GM23338 (cell line): ENCODE data around the gene GPR78. TPM values are rescaled to one million over a fixed set of nuclear protein-coding genes. Genes with fewer than 3 reads are reported as not detected.

Experiments
- ATAC-seq: fragments of 200-7000 bp; cut with Tn5 transposase; 3 replicates; pipeline ENCODE4 v1.9.1; 2020
- DNase-seq: peaks from one replicate; pipeline ENCODE4 v3.0.0-alpha.2; 2015; ENCODE audit warnings: low spot score
- H2AFZ ChIP-seq: fragments of 200-600 bp; sonication (generic); 2 replicates; pipeline ENCODE4 v1.8.0; 2016; ENCODE audit warnings: antibody characterized with exemption, mild to moderate bottlenecking, moderate library complexity
- H3F3A ChIP-seq: fragments of 200-600 bp; sonication (generic); replicated peaks from 2 replicates; pipeline ENCODE4 v1.8.0; 2017; ENCODE audit warnings: antibody characterized with exemption, mixed run types, low read depth
- H3K27ac ChIP-seq: fragments of 200-600 bp; sonication (generic); 2 replicates; pipeline ENCODE4 v1.6.1; 2016; ENCODE audit warnings: low read depth
- H3K27me3 ChIP-seq: fragments of 200-600 bp; sonication (generic); 2 replicates; pipeline ENCODE4 v1.8.0; 2016; ENCODE audit warnings: mild to moderate bottlenecking, mixed run types, moderate library complexity; ENCODE audit not compliant: insufficient read depth
- H3K36me3 ChIP-seq: fragments of 200-600 bp; sonication (generic); 2 replicates; pipeline ENCODE4 v1.8.0; 2016; ENCODE audit warnings: mild to moderate bottlenecking; ENCODE audit not compliant: insufficient read depth
- H3K4me1 ChIP-seq: fragments of 200-600 bp; sonication (generic); 2 replicates; pipeline ENCODE4 v1.8.0; 2016; ENCODE audit warnings: mild to moderate bottlenecking, moderate library complexity; ENCODE audit not compliant: insufficient read depth
- H3K4me2 ChIP-seq: fragments of 200-600 bp; sonication (generic); 2 replicates; pipeline ENCODE4 v1.7.1; 2017; ENCODE audit warnings: mixed run types
- H3K4me3 ChIP-seq: fragments of 200-600 bp; sonication (generic); 2 replicates; pipeline ENCODE4 v1.6.1; 2016; ENCODE audit warnings: mixed run types
- H3K79me2 ChIP-seq: fragments of 200-600 bp; sonication (generic); replicated peaks from 2 replicates; pipeline ENCODE4 v1.8.0; 2017; ENCODE audit warnings: mild to moderate bottlenecking; ENCODE audit not compliant: insufficient read depth
- H3K9me2 ChIP-seq: fragments of 200-600 bp; sonication (generic); 2 replicates; pipeline ENCODE4 v1.8.0; 2017; ENCODE audit not compliant: insufficient read depth
- H4K20me1 ChIP-seq: fragments of 200-600 bp; sonication (generic); replicated peaks from 2 replicates; pipeline ENCODE4 v1.8.0; 2017; ENCODE audit warnings: mild to moderate bottlenecking; ENCODE audit not compliant: insufficient read depth
- H3K27ac Mint-ChIP-seq: 2 replicates; pipeline ENCODE4 v1.8.0; 2020; ENCODE audit warnings: inconsistent platforms, mild to moderate bottlenecking, moderate library complexity, mixed read lengths
- H3K27me3 Mint-ChIP-seq: 3 replicates; pipeline ENCODE4 v1.8.0; 2022; ENCODE audit warnings: low read depth, mild to moderate bottlenecking, moderate library complexity, mixed read lengths, inconsistent platforms; ENCODE audit not compliant: insufficient read depth, poor library complexity
- H3K36me3 Mint-ChIP-seq: 3 replicates; pipeline ENCODE4 v1.8.0; 2021; ENCODE audit warnings: low read depth, mild to moderate bottlenecking, inconsistent platforms, moderate library complexity, mixed read lengths
- H3K4me1 Mint-ChIP-seq: 3 replicates; pipeline ENCODE4 v1.8.0; 2020; ENCODE audit warnings: mild to moderate bottlenecking, inconsistent platforms, mixed read lengths
- H3K4me3 Mint-ChIP-seq: 3 replicates; pipeline ENCODE4 v1.8.0; 2021; ENCODE audit warnings: moderate library complexity, mild to moderate bottlenecking, inconsistent platforms, mixed read lengths
- H3K9me3 Mint-ChIP-seq: 3 replicates; pipeline ENCODE4 v1.8.0; 2020; ENCODE audit warnings: moderate library complexity, mild to moderate bottlenecking, inconsistent platforms, mixed read lengths
- EZH2 ChIP-seq: fragments of 200-600 bp; sonication (generic); IDR thresholded peaks from one replicate; pipeline ENCODE4 v1.8.0; 2017; ENCODE audit warnings: antibody characterized with exemption, mild to moderate bottlenecking, low read depth; ENCODE audit not compliant: unreplicated experiment
- EZH2phosphoT487 ChIP-seq: fragments of 200-600 bp; sonication (generic); IDR thresholded peaks from one replicate; pipeline ENCODE4 v1.8.1; 2018; ENCODE audit warnings: antibody characterized with exemption; ENCODE audit not compliant: unreplicated experiment
- NANOG ChIP-seq: IDR thresholded peaks from 2 replicates; pipeline ENCODE4 v1.6.1; 2016; ENCODE audit warnings: antibody characterized with exemption, borderline replicate concordance
- STAT1 ChIP-seq: IDR thresholded peaks from one replicate; pipeline ENCODE4 v1.6.1; 2016; ENCODE audit warnings: antibody characterized with exemption; ENCODE audit not compliant: unreplicated experiment
- polyA plus RNA-seq: library from polyadenylated mRNA; unstranded; fragments of >200 nt; fragmentation: Nextera tagmentation; extraction: Ambion mirVana; gene quantifications from 2 replicates; pipeline ENCODE4 v1.2.1, GENCODE V29; 2016
- total RNA-seq: library from RNA; depleted of rRNA; stranded (reverse); fragments of >200 nt; shearing (Covaris generic); gene quantifications from 2 replicates; pipeline ENCODE4 v1.2.3, GENCODE V29; 2014
- TF ChIP-seq, protein P1 (sequence below): IDR thresholded peaks from 2 replicates; pipeline ENCODE4 v1.6.1; 2016; ENCODE audit warnings: antibody characterized with exemption
- TF ChIP-seq, protein P2 (sequence below), 2 experiments: fragments of 200-600 bp in 1 of 2; sonication (generic) in 1 of 2; conservative IDR thresholded peaks; 2 replicates each; pipeline versions ENCODE4 v1.5.1 to v1.6.1; 2016 to 2017; ENCODE audit warnings: antibody characterized with exemption in 2 of 2, low read depth in 2 of 2, mild to moderate bottlenecking in 2 of 2, moderate library complexity in 1 of 2
- TF ChIP-seq, protein P3 (sequence below): fragments of 250-450 bp; sonication (Bioruptor Pico); IDR thresholded peaks from 2 replicates; pipeline ENCODE4 v1.5.0; 2020; ENCODE audit warnings: mild to moderate bottlenecking, moderate library complexity

Gene GPR78
- total and polyA plus RNA-seq, 2 experiments from 2014 or later = 0.82 to 2.7 TPM

- Histone ChIP-seq H3K9me2 (no peaks in the 10 kb centered on the region), H3K79me2 (no peaks in the 10 kb centered on the region), H3F3A (no peaks in the 10 kb centered on the region), H3K27ac (no peak overlapping the region), H3K27me3 (peaks cover 13% of the 10 kb centered on the region), H4K20me1 (no peaks in the 10 kb centered on the region), H3K4me1 (no peaks in the 10 kb centered on the region), H3K4me3 (no peak overlapping the region), H2AFZ (no peak overlapping the region), H3K4me2 (no peak overlapping the region), H3K36me3 (no peaks in the 10 kb centered on the region)
- peaks cover 27% of the 10 kb centered on the region for H3K4me1 Mint-ChIP-seq
- DNase-seq (peak; percentile 70), ATAC-seq (peak; percentile 25)
- no peak overlapping the region for H3K27ac Mint-ChIP-seq
- no peak overlapping the region for H3K4me3 Mint-ChIP-seq
- H3K36me3 Mint-ChIP-seq = no peaks in the 10 kb centered on the region
- H3K9me3 Mint-ChIP-seq = no peaks in the 10 kb centered on the region
- H3K27me3 Mint-ChIP-seq = peaks cover 26% of the 10 kb centered on the region
- TF ChIP-seq, protein P1, sequence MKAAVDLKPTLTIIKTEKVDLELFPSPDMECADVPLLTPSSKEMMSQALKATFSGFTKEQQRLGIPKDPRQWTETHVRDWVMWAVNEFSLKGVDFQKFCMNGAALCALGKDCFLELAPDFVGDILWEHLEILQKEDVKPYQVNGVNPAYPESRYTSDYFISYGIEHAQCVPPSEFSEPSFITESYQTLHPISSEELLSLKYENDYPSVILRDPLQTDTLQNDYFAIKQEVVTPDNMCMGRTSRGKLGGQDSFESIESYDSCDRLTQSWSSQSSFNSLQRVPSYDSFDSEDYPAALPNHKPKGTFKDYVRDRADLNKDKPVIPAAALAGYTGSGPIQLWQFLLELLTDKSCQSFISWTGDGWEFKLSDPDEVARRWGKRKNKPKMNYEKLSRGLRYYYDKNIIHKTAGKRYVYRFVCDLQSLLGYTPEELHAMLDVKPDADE = no peak
- TF ChIP-seq, protein P2, sequence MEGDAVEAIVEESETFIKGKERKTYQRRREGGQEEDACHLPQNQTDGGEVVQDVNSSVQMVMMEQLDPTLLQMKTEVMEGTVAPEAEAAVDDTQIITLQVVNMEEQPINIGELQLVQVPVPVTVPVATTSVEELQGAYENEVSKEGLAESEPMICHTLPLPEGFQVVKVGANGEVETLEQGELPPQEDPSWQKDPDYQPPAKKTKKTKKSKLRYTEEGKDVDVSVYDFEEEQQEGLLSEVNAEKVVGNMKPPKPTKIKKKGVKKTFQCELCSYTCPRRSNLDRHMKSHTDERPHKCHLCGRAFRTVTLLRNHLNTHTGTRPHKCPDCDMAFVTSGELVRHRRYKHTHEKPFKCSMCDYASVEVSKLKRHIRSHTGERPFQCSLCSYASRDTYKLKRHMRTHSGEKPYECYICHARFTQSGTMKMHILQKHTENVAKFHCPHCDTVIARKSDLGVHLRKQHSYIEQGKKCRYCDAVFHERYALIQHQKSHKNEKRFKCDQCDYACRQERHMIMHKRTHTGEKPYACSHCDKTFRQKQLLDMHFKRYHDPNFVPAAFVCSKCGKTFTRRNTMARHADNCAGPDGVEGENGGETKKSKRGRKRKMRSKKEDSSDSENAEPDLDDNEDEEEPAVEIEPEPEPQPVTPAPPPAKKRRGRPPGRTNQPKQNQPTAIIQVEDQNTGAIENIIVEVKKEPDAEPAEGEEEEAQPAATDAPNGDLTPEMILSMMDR (conservative IDR thresholded peaks at IDR 0.05; ENCODE audit: low read depth in 2 of 2) = peak; percentile 52 to 58
- TF ChIP-seq, protein P3, sequence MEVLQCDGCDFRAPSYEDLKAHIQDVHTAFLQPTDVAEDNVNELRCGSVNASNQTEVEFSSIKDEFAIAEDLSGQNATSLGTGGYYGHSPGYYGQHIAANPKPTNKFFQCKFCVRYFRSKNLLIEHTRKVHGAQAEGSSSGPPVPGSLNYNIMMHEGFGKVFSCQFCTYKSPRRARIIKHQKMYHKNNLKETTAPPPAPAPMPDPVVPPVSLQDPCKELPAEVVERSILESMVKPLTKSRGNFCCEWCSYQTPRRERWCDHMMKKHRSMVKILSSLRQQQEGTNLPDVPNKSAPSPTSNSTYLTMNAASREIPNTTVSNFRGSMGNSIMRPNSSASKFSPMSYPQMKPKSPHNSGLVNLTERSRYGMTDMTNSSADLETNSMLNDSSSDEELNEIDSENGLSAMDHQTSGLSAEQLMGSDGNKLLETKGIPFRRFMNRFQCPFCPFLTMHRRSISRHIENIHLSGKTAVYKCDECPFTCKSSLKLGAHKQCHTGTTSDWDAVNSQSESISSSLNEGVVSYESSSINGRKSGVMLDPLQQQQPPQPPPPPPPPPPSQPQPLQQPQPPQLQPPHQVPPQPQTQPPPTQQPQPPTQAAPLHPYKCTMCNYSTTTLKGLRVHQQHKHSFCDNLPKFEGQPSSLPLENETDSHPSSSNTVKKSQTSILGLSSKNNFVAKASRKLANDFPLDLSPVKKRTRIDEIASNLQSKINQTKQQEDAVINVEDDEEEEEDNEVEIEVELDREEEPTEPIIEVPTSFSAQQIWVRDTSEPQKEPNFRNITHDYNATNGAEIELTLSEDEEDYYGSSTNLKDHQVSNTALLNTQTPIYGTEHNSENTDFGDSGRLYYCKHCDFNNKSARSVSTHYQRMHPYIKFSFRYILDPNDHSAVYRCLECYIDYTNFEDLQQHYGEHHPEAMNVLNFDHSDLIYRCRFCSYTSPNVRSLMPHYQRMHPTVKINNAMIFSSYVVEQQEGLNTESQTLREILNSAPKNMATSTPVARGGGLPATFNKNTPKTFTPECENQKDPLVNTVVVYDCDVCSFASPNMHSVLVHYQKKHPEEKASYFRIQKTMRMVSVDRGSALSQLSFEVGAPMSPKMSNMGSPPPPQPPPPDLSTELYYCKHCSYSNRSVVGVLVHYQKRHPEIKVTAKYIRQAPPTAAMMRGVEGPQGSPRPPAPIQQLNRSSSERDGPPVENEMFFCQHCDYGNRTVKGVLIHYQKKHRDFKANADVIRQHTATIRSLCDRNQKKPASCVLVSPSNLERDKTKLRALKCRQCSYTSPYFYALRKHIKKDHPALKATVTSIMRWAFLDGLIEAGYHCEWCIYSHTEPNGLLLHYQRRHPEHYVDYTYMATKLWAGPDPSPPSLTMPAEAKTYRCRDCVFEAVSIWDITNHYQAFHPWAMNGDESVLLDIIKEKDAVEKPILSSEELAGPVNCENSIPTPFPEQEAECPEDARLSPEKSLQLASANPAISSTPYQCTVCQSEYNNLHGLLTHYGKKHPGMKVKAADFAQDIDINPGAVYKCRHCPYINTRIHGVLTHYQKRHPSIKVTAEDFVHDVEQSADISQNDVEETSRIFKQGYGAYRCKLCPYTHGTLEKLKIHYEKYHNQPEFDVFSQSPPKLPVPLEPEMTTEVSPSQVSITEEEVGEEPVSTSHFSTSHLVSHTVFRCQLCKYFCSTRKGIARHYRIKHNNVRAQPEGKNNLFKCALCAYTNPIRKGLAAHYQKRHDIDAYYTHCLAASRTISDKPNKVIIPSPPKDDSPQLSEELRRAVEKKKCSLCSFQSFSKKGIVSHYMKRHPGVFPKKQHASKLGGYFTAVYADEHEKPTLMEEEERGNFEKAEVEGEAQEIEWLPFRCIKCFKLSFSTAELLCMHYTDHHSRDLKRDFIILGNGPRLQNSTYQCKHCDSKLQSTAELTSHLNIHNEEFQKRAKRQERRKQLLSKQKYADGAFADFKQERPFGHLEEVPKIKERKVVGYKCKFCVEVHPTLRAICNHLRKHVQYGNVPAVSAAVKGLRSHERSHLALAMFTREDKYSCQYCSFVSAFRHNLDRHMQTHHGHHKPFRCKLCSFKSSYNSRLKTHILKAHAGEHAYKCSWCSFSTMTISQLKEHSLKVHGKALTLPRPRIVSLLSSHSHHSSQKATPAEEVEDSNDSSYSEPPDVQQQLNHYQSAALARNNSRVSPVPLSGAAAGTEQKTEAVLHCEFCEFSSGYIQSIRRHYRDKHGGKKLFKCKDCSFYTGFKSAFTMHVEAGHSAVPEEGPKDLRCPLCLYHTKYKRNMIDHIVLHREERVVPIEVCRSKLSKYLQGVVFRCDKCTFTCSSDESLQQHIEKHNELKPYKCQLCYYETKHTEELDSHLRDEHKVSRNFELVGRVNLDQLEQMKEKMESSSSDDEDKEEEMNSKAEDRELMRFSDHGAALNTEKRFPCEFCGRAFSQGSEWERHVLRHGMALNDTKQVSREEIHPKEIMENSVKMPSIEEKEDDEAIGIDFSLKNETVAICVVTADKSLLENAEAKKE (CRISPR knock-in tag) = no peak
- no peak for TF ChIP-seq STAT1
- no peak for TF ChIP-seq EZH2
- TF ChIP-seq NANOG = no peak
- TF ChIP-seq EZH2phosphoT487 = no peak
Measured at GRCh38 chr4:8585186-8585585, 5.0 kb downstream of the GPR78 start.
